HepG2 (cell line): ENCODE results near the gene NEK6. TPM values are rescaled to one million over a fixed set of nuclear protein-coding genes. Genes with fewer than 3 reads are reported as not detected.

Experiments used
- FOXM1 ChIP-seq: sonication (generic); formaldehyde crosslinking; IDR thresholded peaks from 2 replicates; pipeline ENCODE4 v1.5.0; 2020; ENCODE audit warnings: missing genetic modification reagents
- JUN ChIP-seq: sonication (generic); formaldehyde crosslinking; IDR thresholded peaks from 2 replicates; pipeline ENCODE4 v1.4.0; 2020; ENCODE audit warnings: mild to moderate bottlenecking, missing genetic modification reagents
- MZF1 ChIP-seq: sonication (generic); formaldehyde crosslinking; IDR thresholded peaks from 2 replicates; pipeline ENCODE4 v1.8.1; 2023; ENCODE audit warnings: mild to moderate bottlenecking, missing genetic modification reagents, borderline replicate concordance
- PAF1 ChIP-seq: IDR thresholded peaks from 2 replicates; pipeline ENCODE4 v1.6.1; 2016; ENCODE audit warnings: missing genetic modification reagents, missing compliant biosample characterization
- SP5 ChIP-seq: IDR thresholded peaks from 2 replicates; pipeline ENCODE4 v1.6.1; 2016; ENCODE audit warnings: low read depth, borderline replicate concordance
- TCF7 ChIP-seq: sonication (generic); IDR thresholded peaks from 2 replicates; pipeline ENCODE4 v1.6.1; 2016; ENCODE audit warnings: antibody characterized with exemption, low read depth
- ZKSCAN5 ChIP-seq: sonication (generic); formaldehyde crosslinking; IDR thresholded peaks from 2 replicates; pipeline ENCODE4 v1.5.1; 2020; ENCODE audit warnings: mild to moderate bottlenecking, missing genetic modification reagents
- ZNF101 ChIP-seq: sonication (generic); formaldehyde crosslinking; IDR thresholded peaks from 2 replicates; pipeline ENCODE4 v1.4.0; 2020; ENCODE audit warnings: mild to moderate bottlenecking, low read depth, missing genetic modification reagents, borderline replicate concordance
- ZNF280B ChIP-seq: sonication (generic); formaldehyde crosslinking; IDR thresholded peaks from 2 replicates; pipeline ENCODE4 v1.5.0; 2020; ENCODE audit warnings: missing genetic modification reagents, mild to moderate bottlenecking, borderline replicate concordance
- ZNF337 ChIP-seq: sonication (generic); formaldehyde crosslinking; IDR thresholded peaks from 2 replicates; pipeline ENCODE4 v1.5.1; 2020; ENCODE audit warnings: missing genetic modification reagents, low read depth, mild to moderate bottlenecking, borderline replicate concordance
- ZNF496 ChIP-seq: sonication (generic); formaldehyde crosslinking; IDR thresholded peaks from 2 replicates; pipeline ENCODE4 v1.8.1; 2023; ENCODE audit warnings: mild to moderate bottlenecking, moderate library complexity, missing genetic modification reagents; ENCODE audit not compliant: insufficient replicate concordance
- ZNF773 ChIP-seq: sonication (generic); formaldehyde crosslinking; IDR thresholded peaks from 2 replicates; pipeline ENCODE4 v1.4.0; 2020; ENCODE audit warnings: missing genetic modification reagents, borderline replicate concordance
- ZNF776 ChIP-seq: sonication (generic); formaldehyde crosslinking; IDR thresholded peaks from 2 replicates; pipeline ENCODE4 v1.4.0; 2020; ENCODE audit warnings: mild to moderate bottlenecking, missing genetic modification reagents
- polyA plus RNA-seq, 8 experiments: library from polyadenylated mRNA; depleted of rRNA in 3 of 8; stranded (reverse) in 7 of 8; unstranded in 1 of 8; fragments of >200 nt; fragmentation: Illumina TruSeq in 4 of 8; extraction: Trizol in 4 of 8; gene quantifications; 2 replicates each; pipeline versions ENCODE4 v1.2.1 to v1.2.3, GENCODE V29; 2011 to 2016; ENCODE audit warnings: low read depth in 4 of 8, missing spikeins in 1 of 8, mixed read lengths in 1 of 8; ENCODE audit not compliant: insufficient read depth in 1 of 8
- total RNA-seq, 5 experiments: library from RNA; depleted of rRNA; stranded (reverse); fragments of >200 nt; fragmentation: Illumina TruSeq; extraction: Trizol; gene quantifications; 2 replicates each; pipeline ENCODE4 v1.2.3, GENCODE V29; 2016; ENCODE audit warnings: low read depth in 1 of 5
- TF ChIP-seq, protein P1 (sequence below): fragments of 450-650 bp; IDR thresholded peaks from 2 replicates; pipeline ENCODE4 v1.6.1; 2017; ENCODE audit warnings: mild to moderate bottlenecking
- TF ChIP-seq, protein P2 (sequence below): IDR thresholded peaks from 2 replicates; pipeline ENCODE4 v1.6.1; 2012; ENCODE audit warnings: low read length, improper control_type of control experiment
- TF ChIP-seq, protein P3 (sequence below): sonication (generic); formaldehyde crosslinking; IDR thresholded peaks from 2 replicates; pipeline ENCODE4 v1.4.0; 2020; ENCODE audit warnings: low read depth, mild to moderate bottlenecking, missing genetic modification reagents
- TF ChIP-seq, protein P4 (sequence below): sonication (generic); formaldehyde crosslinking; conservative IDR thresholded peaks from 2 replicates; pipeline ENCODE4 v1.4.0; 2020; ENCODE audit warnings: missing genetic modification reagents
- TF ChIP-seq, protein P5 (sequence below), 2 experiments: fragments of 450-650 bp in 1 of 2; sonication (generic) in 1 of 2; formaldehyde crosslinking; IDR thresholded peaks; 2 replicates each; pipeline versions ENCODE4 v1.5.0 to v1.8.0; 2020 to 2022; ENCODE audit warnings: mild to moderate bottlenecking in 1 of 2, missing genetic modification reagents in 1 of 2

Gene NEK6
- total and polyA plus RNA-seq, 2 of the 13 experiments (the other 11 are each of a cell fraction or from before 2014, with no cell fraction given), result 30.4 to 119 TPM

DNA sequence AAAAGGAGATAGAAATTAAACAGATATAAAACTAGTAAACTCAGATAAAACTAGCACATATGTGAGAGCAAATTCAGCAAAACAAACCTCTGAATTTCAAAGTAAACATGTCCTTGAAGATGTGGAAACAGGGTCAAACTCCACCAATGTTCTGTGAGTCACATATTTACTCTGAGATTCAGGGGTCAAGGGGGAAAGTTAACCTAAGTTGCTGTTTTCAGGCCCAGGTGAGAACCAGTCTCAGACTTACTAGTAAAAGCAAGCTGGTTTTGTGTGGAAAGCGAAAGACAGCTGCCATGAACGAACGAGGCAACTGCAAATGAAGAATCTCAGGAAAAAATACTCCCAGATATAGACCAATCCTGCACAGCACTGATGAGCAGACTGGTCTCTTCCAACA, 128.5 kb downstream of the NEK6 start (continued):
- TF ChIP-seq, protein P1, sequence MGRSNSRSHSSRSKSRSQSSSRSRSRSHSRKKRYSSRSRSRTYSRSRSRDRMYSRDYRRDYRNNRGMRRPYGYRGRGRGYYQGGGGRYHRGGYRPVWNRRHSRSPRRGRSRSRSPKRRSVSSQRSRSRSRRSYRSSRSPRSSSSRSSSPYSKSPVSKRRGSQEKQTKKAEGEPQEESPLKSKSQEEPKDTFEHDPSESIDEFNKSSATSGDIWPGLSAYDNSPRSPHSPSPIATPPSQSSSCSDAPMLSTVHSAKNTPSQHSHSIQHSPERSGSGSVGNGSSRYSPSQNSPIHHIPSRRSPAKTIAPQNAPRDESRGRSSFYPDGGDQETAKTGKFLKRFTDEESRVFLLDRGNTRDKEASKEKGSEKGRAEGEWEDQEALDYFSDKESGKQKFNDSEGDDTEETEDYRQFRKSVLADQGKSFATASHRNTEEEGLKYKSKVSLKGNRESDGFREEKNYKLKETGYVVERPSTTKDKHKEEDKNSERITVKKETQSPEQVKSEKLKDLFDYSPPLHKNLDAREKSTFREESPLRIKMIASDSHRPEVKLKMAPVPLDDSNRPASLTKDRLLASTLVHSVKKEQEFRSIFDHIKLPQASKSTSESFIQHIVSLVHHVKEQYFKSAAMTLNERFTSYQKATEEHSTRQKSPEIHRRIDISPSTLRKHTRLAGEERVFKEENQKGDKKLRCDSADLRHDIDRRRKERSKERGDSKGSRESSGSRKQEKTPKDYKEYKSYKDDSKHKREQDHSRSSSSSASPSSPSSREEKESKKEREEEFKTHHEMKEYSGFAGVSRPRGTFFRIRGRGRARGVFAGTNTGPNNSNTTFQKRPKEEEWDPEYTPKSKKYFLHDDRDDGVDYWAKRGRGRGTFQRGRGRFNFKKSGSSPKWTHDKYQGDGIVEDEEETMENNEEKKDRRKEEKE, result no peak
- no peak for TF ChIP-seq PAF1 (CRISPR knock-in tag)
- no peak for TF ChIP-seq ZNF773 (CRISPR knock-in tag)
- TF ChIP-seq, protein P2, sequence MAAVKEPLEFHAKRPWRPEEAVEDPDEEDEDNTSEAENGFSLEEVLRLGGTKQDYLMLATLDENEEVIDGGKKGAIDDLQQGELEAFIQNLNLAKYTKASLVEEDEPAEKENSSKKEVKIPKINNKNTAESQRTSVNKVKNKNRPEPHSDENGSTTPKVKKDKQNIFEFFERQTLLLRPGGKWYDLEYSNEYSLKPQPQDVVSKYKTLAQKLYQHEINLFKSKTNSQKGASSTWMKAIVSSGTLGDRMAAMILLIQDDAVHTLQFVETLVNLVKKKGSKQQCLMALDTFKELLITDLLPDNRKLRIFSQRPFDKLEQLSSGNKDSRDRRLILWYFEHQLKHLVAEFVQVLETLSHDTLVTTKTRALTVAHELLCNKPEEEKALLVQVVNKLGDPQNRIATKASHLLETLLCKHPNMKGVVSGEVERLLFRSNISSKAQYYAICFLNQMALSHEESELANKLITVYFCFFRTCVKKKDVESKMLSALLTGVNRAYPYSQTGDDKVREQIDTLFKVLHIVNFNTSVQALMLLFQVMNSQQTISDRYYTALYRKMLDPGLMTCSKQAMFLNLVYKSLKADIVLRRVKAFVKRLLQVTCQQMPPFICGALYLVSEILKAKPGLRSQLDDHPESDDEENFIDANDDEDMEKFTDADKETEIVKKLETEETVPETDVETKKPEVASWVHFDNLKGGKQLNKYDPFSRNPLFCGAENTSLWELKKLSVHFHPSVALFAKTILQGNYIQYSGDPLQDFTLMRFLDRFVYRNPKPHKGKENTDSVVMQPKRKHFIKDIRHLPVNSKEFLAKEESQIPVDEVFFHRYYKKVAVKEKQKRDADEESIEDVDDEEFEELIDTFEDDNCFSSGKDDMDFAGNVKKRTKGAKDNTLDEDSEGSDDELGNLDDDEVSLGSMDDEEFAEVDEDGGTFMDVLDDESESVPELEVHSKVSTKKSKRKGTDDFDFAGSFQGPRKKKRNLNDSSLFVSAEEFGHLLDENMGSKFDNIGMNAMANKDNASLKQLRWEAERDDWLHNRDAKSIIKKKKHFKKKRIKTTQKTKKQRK, result no peak
- peak; percentile 48; the same call in 1 of the 2 replicates for TF ChIP-seq SP5 (CRISPR knock-in tag)
- TF ChIP-seq, protein P3, sequence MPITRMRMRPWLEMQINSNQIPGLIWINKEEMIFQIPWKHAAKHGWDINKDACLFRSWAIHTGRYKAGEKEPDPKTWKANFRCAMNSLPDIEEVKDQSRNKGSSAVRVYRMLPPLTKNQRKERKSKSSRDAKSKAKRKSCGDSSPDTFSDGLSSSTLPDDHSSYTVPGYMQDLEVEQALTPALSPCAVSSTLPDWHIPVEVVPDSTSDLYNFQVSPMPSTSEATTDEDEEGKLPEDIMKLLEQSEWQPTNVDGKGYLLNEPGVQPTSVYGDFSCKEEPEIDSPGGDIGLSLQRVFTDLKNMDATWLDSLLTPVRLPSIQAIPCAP (CRISPR knock-in tag), result no peak
- TF ChIP-seq, protein P4, sequence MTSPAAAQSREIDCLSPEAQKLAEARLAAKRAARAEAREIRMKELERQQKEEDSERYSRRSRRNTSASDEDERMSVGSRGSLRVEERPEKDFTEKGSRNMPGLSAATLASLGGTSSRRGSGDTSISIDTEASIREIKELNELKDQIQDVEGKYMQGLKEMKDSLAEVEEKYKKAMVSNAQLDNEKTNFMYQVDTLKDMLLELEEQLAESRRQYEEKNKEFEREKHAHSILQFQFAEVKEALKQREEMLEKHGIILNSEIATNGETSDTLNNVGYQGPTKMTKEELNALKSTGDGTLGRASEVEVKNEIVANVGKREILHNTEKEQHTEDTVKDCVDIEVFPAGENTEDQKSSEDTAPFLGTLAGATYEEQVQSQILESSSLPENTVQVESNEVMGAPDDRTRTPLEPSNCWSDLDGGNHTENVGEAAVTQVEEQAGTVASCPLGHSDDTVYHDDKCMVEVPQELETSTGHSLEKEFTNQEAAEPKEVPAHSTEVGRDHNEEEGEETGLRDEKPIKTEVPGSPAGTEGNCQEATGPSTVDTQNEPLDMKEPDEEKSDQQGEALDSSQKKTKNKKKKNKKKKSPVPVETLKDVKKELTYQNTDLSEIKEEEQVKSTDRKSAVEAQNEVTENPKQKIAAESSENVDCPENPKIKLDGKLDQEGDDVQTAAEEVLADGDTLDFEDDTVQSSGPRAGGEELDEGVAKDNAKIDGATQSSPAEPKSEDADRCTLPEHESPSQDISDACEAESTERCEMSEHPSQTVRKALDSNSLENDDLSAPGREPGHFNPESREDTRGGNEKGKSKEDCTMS (CRISPR knock-in tag), result no peak
- TF ChIP-seq FOXM1 (CRISPR knock-in tag), result no peak
- TF ChIP-seq ZNF280B (CRISPR knock-in tag), result no peak
- TF ChIP-seq ZNF101 (CRISPR knock-in tag), result no peak
- TF ChIP-seq JUN (CRISPR knock-in tag), result peak; percentile 98
- peak; percentile 83 for TF ChIP-seq TCF7
- TF ChIP-seq, protein P5, sequence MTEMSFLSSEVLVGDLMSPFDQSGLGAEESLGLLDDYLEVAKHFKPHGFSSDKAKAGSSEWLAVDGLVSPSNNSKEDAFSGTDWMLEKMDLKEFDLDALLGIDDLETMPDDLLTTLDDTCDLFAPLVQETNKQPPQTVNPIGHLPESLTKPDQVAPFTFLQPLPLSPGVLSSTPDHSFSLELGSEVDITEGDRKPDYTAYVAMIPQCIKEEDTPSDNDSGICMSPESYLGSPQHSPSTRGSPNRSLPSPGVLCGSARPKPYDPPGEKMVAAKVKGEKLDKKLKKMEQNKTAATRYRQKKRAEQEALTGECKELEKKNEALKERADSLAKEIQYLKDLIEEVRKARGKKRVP (CRISPR knock-in tag; IDR thresholded peaks at IDR 0.05), result peak in 1 of 2 experiments; percentile 70; a peak in 1 of 4 replicates
- no peak for TF ChIP-seq ZNF496 (CRISPR knock-in tag)
- TF ChIP-seq ZKSCAN5 (CRISPR knock-in tag), result no peak
- no peak for TF ChIP-seq MZF1 (CRISPR knock-in tag)
- no peak for TF ChIP-seq ZNF776 (CRISPR knock-in tag)
- no peak for TF ChIP-seq ZNF337
